CD4-positive, alpha-beta T cell (primary cell): ENCODE data around the gene PKDCC. TPM values are rescaled to one million over a fixed set of nuclear protein-coding genes. Genes with fewer than 3 reads are reported as not detected.
"Not testable (repeated sequence)": the region's sequence is repeated elsewhere in the genome, so short reads cannot be mapped to it uniquely, and the experiment has no call there.

ENCODE experiments used
- ATAC-seq: fragments of 200-7000 bp; cut with Tn5 transposase; one replicate; pipeline ENCODE4 v1.10.0; 2022; ENCODE audit warnings: mild to moderate bottlenecking; ENCODE audit not compliant: poor library complexity
- CTCF ChIA-PET: fragments of 350-600 bp; sonication (Branson Sonifier 250); formaldehyde crosslinking; loops from one replicate; lab custom pipeline; 2021; ENCODE audit warnings: antibody characterized with exemption, inconsistent platforms; lab: Charles Lee
- POLR2A ChIA-PET: fragments of 350-600 bp; sonication (Branson Sonifier 250); formaldehyde crosslinking; loops from one replicate; lab custom pipeline; 2021; ENCODE audit warnings: antibody characterized with exemption, inconsistent platforms; lab: Charles Lee
- DNase-seq, 14 experiments: peaks; one replicate each; pipeline ENCODE4 v3.0.0-alpha.2; 2013 to 2020; ENCODE audit warnings: mixed read lengths in 2 of 14
- H3K27ac ChIP-seq, 2 donors: one replicate each; pipeline versions ENCODE4 v1.5.1 to v1.7.0; 2013; ENCODE audit warnings: low read length in 2 of 2, low read depth in 1 of 2, mild to moderate bottlenecking in 1 of 2
- H3K27me3 ChIP-seq, 2 experiments: 1 replicate in 1 of 2; 2 replicates in 1 of 2; pipeline versions ENCODE4 v1.6.1 to v1.7.0; 2013; ENCODE audit warnings: low read length in 2 of 2, control low read depth in 1 of 2, mild to moderate bottlenecking in 1 of 2, moderate library complexity in 1 of 2; ENCODE audit not compliant: insufficient read depth in 2 of 2, control insufficient read depth in 1 of 2
- H3K36me3 ChIP-seq: one replicate; pipeline ENCODE4 v1.6.1; 2013; ENCODE audit warnings: low read length, control low read depth; ENCODE audit not compliant: insufficient read depth
- H3K4me1 ChIP-seq: one replicate; pipeline ENCODE4 v1.6.1; 2013; ENCODE audit warnings: low read length, control low read depth; ENCODE audit not compliant: insufficient read depth
- H3K4me3 ChIP-seq: one replicate; pipeline ENCODE4 v1.5.1; 2013; ENCODE audit warnings: mild to moderate bottlenecking, low read length, moderate library complexity
- H3K9me3 ChIP-seq, 2 experiments: 1 replicate in 1 of 2; 2 replicates in 1 of 2; pipeline versions ENCODE4 v1.6.1 to v1.7.0; 2013; ENCODE audit warnings: low read length in 2 of 2, mild to moderate bottlenecking in 2 of 2, control low read depth in 1 of 2, moderate library complexity in 1 of 2; ENCODE audit not compliant: control insufficient read depth in 1 of 2, insufficient read depth in 1 of 2
- H3K27ac Mint-ChIP-seq: one replicate; pipeline ENCODE4 v1.8.0; 2020; ENCODE audit warnings: mixed read lengths
- H3K27me3 Mint-ChIP-seq: one replicate; pipeline ENCODE4 v1.8.0; 2021; ENCODE audit warnings: mixed read lengths
- H3K36me3 Mint-ChIP-seq: one replicate; pipeline ENCODE4 v1.8.0; 2021; ENCODE audit warnings: low read depth, mixed read lengths
- H3K4me1 Mint-ChIP-seq: one replicate; pipeline ENCODE4 v1.8.0; 2021; ENCODE audit warnings: low read depth, mixed read lengths
- H3K4me3 Mint-ChIP-seq: one replicate; pipeline ENCODE4 v1.8.0; 2020; ENCODE audit warnings: mild to moderate bottlenecking, mixed read lengths
- H3K9me3 Mint-ChIP-seq: one replicate; pipeline ENCODE4 v1.8.0; 2020; ENCODE audit warnings: mixed read lengths
- intact Hi-C, 2 experiments: fragments of 100-400 bp; cut with DNase I in 1 of 2; cut with micrococcal nuclease in 1 of 2; formaldehyde crosslinking; loops; one replicate each; pipeline versions ENCODE4 v1.15.1 to v1.9.0; 2023 to 2025; cut with DNase I, micrococcal nuclease
- total RNA-seq, 174 experiments: library from RNA in 2 of 174; stranded (reverse) in 2 of 174; gene quantifications; one replicate each; pipeline ENCODE4 v1.2.3 and lab custom pipeline; 2021 to 2026
- TF ChIP-seq, protein P1 (sequence below): fragments of 200-600 bp; IDR thresholded peaks from one replicate; pipeline ENCODE4 v1.8.0; 2022; ENCODE audit warnings: antibody characterized with exemption, mild to moderate bottlenecking

Gene PKDCC
- total RNA-seq, 2 experiments from 2014 or later, result not detected

DNA sequence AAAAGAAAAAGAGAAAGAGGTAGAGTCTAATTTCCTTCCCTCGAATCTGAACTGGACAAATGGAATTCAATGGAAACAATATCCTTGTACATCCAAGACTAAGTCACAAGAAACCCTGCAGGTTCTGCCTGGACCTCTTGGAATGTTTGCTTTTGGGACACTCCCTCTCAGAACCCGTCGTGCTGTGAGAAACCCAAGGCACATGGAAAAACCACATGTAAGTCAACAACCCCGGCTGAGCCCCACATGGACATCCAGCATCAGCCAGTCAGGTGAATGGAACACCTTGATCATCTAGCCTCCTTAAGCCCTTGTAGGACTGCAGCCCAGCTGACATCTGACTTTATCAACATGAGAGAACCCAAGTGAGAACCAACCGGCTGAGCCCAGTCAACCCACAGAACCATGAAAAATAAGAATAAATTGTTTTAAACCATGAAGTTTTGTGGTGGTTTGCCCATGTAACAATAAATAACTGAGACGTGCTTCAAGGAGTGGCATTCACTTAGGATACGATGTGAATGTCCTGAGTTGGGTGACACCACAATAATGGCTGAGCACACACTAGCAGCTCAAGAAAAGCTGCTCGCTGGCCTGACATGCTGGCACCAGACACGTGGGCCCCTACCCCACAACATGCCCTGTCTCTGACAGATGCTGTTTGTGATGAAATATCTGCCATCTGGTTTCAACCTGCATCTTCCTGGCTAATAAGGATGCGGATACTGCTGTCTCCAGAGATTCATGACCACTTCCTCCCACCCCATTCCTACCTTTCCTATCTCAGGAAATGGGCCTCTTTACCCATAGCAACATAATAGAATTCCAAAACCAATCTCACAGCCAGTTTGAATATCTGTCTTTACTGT lies 28.8 kb downstream of the PKDCC start:
- no peaks in the 10 kb centered on the region for H3K9me3 ChIP-seq
- POLR2A ChIA-PET, result no interaction called here
- intact Hi-C loops, result no loop called here
- no peaks in the 10 kb centered on the region for H3K36me3 ChIP-seq
- DNase-seq (no peak), ATAC-seq (no peak)
- H3K27ac ChIP-seq, result no peak overlapping the region
- Mint-ChIP-seq H3K36me3 (no peaks in the 10 kb centered on the region), H3K27ac (no peak overlapping the region), H3K4me3 (no peak overlapping the region), H3K27me3 (peaks cover 21% of the 10 kb centered on the region), H3K4me1 (no peaks in the 10 kb centered on the region), H3K9me3 (no peaks in the 10 kb centered on the region)
- CTCF ChIA-PET, result no interaction called here
- TF ChIP-seq, protein P1, sequence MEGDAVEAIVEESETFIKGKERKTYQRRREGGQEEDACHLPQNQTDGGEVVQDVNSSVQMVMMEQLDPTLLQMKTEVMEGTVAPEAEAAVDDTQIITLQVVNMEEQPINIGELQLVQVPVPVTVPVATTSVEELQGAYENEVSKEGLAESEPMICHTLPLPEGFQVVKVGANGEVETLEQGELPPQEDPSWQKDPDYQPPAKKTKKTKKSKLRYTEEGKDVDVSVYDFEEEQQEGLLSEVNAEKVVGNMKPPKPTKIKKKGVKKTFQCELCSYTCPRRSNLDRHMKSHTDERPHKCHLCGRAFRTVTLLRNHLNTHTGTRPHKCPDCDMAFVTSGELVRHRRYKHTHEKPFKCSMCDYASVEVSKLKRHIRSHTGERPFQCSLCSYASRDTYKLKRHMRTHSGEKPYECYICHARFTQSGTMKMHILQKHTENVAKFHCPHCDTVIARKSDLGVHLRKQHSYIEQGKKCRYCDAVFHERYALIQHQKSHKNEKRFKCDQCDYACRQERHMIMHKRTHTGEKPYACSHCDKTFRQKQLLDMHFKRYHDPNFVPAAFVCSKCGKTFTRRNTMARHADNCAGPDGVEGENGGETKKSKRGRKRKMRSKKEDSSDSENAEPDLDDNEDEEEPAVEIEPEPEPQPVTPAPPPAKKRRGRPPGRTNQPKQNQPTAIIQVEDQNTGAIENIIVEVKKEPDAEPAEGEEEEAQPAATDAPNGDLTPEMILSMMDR, result no peak
- no peaks in the 10 kb centered on the region for H3K4me1 ChIP-seq
- peaks cover 0 to 2% of the 10 kb centered on the region in 2 experiments for H3K27me3 ChIP-seq
- no peak overlapping the region for H3K4me3 ChIP-seq

- H3K4me1 ChIP-seq, result no peaks in the 10 kb centered on the region
- no peak overlapping the region for H3K4me3 Mint-ChIP-seq
- POLR2A ChIA-PET, result no interaction called here
- CTCF ChIA-PET, result no interaction called here
- DNase-seq (no peak), ATAC-seq (no peak)
- intact Hi-C loops, result no loop called here
- H3K27ac Mint-ChIP-seq, result no peak overlapping the region
- H3K36me3 Mint-ChIP-seq, result no peaks in the 10 kb centered on the region
- H3K4me3 ChIP-seq, result no peak overlapping the region
- TF ChIP-seq, protein P1, result no peak
- H3K27ac ChIP-seq, result no peak overlapping the region
- H3K36me3 ChIP-seq, result no peaks in the 10 kb centered on the region
- peaks cover 0 to 2% of the 10 kb centered on the region in 2 experiments for H3K27me3 ChIP-seq
- H3K4me1 Mint-ChIP-seq, result no peaks in the 10 kb centered on the region
- H3K27me3 Mint-ChIP-seq, result peaks cover 18% of the 10 kb centered on the region
- no peaks in the 10 kb centered on the region for H3K9me3 ChIP-seq
- no peaks in the 10 kb centered on the region for H3K9me3 Mint-ChIP-seq
These were observed 29.5 kb downstream of the PKDCC start for GRCh38 chr2:42077343-42077742.

DNA sequence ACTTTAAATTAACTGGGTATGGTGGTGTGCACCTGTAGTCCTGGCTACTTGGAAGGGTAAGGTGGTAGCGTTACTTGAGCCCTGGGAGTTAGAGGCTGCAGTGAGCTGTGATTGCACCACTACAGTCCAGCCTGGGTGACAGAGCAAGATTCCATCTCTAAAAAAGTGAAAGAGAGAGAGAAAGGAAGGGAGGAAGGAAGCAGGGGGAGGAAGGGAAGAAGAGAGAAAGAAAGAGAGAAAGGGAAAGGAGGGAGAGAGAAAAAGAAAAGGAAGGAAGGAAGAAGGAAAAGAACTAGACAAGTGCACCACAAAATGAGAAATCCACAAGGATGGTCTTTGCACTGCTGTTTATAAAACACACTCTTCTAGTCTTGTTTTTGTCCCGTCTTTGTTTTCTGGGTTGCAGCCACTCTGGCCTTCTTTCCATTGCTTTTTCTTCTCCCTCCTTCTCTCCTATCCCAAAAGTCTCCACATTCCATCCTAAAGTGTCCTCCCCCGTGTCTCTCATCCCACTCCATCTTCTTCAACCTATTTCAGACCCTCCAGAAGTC lies 32.0 kb downstream of the PKDCC start:
- Histone ChIP-seq H3K27ac (no peak overlapping the region), H3K36me3 (no peaks in the 10 kb centered on the region), H3K27me3 (no peaks in the 10 kb centered on the region), H3K4me3 (no peak overlapping the region), H3K9me3 (no peaks in the 10 kb centered on the region), H3K4me1 (no peaks in the 10 kb centered on the region)
- Mint-ChIP-seq H3K27ac (no peak overlapping the region), H3K4me1 (peaks cover 4% of the 10 kb centered on the region), H3K27me3 (peaks cover 9% of the 10 kb centered on the region), H3K9me3 (no peaks in the 10 kb centered on the region), H3K36me3 (no peaks in the 10 kb centered on the region), H3K4me3 (no peak overlapping the region)
- intact Hi-C loops, result no loop called here
- CTCF ChIA-PET, result no interaction called here
- DNase-seq, result no peak
- POLR2A ChIA-PET, result no interaction called here
- TF ChIP-seq, protein P1, result no peak
- ATAC-seq, result no peak

- H3K27me3 Mint-ChIP-seq, result peaks cover 13% of the 10 kb centered on the region
- CTCF ChIA-PET, H3K27ac ChIP-seq, H3K9me3 Mint-ChIP-seq, H3K4me1 Mint-ChIP-seq, intact Hi-C loops, H3K9me3 ChIP-seq, H3K36me3 ChIP-seq, H3K4me3 Mint-ChIP-seq, H3K4me1 ChIP-seq, H3K36me3 Mint-ChIP-seq, H3K27me3 ChIP-seq, ATAC-seq, H3K27ac Mint-ChIP-seq, H3K4me3 ChIP-seq, DNase-seq: not testable (repeated sequence)
- POLR2A ChIA-PET, result interaction anchor here (0.6 kb wide), 1 partner anchor 184 kb away, joined by 3 read pairs; no protein-coding TSS in a partner anchor
These were observed 33.3 kb downstream of the PKDCC start for GRCh38 chr2:42081151-42081550.
